ENCODE data around the gene UBE2H. TPM values are rescaled to one million over a fixed set of nuclear protein-coding genes. Genes with fewer than 3 reads are reported as not detected.
"Not testable (repeated sequence)": the region's sequence is repeated elsewhere in the genome, so short reads cannot be mapped to it uniquely, and the experiment has no call there.

UBE2H gene
- total RNA-seq, 2 experiments from 2014 or later = 13.3 to 15.4 TPM

DNA sequence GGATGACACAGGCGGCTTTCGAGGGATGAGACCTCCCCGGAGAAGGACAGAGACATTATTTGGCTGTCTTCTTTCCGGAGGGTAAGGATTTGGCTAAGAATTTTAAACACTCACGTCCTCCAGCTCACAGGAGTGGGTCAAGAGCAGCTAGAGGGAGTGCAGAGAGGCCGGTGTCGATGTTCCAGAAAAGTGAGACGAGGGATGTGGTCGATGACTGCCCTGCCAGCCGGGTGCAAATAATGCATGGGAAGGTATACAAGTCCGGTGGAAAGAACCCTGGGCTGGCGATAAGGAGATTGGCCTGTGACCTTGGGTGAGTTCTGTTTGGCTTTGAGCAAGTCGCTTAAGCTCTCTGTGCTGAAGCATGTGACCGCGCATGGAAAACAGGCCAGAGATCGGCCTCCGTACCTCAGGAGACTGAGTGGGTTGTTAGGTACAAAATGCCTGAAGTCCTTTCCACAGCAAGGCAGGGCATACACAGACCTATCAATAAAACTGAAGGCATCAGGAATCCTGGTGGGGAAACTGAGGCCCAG is 149.1 kb downstream of the UBE2H start:
- CTCF ChIA-PET = no interaction called here

DNA sequence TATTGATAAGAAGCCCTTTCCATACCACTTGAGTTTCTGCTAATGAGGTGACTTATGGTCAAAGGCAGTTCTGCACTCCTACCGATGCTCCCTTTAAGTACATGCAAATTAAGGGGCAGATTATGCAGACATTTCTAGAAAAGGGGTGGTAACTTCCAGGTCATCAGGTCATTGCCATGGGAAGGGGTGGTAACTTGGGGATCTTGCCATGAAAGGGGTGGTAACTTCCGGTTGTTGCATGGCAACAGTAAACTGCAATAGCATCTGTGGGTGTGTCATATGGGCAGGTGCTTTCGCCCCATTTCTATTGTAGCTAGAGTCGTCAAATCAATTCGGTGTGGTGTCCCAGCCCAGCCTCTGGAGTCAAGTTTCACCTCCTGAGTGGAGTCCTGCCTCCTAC is 150.9 kb downstream of the UBE2H start:
- POLR2A ChIA-PET = no interaction called here
- CTCF ChIA-PET = no interaction called here

More for the DNA sequence above, 149.1 kb downstream of the UBE2H start:
- POLR2A ChIA-PET = no interaction called here

DNA sequence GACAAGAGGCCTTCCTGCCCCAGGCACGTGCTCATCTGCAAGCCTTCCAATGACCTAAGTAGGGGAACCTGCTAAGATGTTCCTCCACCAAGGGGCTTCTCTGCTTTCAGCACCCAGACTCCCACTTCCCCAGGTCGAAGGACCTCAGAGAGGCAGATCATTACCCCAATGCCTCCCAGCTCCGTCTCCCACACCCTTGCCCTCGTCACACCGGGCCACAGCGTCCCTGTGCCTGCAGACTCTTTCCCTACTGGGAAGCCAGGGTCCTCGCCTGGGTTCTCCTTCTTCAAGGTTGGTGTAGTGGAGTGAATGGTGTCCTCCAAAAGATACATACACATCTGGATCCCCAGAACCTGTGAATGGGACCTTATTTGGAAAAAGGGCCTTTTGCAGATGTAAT is 151.9 kb downstream of the UBE2H start:
- CTCF ChIA-PET = no interaction called here

DNA sequence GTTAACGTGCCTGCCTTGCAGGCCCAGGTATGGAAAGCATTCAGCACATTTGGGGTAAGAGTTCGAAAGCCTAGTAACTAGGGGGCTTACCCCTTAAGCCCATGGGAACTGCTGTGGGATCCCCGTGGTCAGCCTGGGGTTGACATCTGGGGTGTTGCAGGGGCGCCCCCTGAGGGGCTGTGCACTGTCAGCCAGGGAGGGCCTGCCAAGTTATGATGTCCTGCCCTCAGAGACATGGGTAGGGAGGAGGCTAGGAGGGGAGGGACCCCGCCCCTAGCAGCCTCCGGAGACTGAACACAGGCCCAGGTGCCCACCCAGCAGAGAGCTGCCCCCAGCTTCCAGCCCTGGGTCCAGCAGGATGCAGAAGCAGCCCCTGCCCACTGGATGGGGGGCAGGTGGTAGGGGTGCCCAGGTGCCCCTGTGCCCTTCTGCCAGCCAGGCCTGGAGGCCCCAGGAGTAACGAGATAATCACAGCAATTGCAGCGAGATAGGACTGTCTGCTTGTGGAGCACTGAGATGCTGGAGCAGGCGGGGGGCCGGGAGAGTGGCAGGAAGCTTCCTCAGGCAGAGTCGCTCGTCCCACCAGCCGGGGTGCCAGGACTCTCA is 153.3 kb downstream of the UBE2H start:
- POLR2A ChIA-PET = no interaction called here
- CTCF ChIA-PET = no interaction called here

More for the DNA sequence above, 151.9 kb downstream of the UBE2H start:
- POLR2A ChIA-PET = no interaction called here

DNA sequence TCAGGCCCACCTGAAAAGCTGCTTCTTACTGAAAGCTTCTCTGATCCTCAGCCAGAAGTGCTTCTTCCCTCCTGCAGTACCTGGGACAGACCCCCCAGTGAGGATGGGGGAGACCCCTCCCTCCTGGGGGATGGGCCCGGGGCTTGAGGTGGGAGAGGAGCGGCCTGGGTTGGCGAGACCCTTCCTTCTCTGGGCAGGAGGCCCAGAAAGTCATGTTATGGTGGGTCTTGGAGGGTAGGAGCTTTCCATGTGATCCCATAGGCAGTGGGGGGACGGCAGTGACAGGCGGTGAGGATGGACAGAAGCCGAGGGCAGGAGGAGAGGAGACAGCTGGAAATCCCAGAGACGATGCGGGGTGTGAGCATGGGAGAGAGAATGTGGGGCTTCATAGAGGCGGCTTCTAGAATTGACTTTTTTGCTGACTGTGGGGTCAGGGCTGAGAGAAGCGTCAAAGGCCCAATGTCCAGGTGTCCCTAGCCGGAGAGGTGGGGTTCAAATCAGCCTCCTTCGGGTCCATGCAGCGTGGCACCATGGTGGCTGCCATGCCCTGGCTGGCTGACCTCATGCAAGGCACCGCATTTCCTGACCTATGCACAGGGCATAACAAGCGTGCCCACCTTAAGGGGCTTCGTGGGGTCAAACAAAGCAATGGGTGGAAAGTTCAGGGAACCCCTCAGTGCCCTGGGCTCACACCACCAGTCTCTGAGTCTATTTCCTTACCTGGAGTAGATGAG is 154.0 kb downstream of the UBE2H start:
- POLR2A ChIA-PET = no interaction called here
- CTCF ChIA-PET = no interaction called here

DNA sequence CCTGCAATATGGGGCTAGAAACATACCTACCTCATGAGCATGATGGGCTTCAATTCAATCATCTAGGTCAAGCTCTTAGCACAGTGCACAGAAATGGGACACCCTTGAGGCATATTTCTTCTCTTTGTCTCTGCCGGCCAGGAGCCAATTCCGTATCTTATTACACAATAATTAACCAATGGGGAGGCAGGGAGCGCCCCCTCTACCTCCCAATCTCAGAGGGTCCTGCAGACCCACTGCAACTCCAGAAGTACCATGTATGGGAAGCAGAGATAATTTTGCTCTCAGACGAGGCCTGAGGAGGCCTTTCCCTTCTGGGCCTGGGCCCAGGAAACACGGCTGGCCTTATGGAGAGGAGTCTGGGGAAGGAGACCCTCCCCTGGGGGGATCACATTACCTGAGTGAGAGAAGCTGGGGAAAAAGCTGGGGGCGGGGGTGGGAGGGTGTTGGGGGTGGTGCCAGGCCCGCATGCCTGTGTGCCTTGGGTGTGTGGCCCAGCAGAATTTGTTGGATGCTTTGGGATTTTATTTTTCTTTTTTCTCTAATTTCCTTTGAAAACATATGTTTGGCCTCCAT is 155.5 kb downstream of the UBE2H start:
- POLR2A ChIA-PET = no interaction called here
- CTCF ChIA-PET = no interaction called here

DNA sequence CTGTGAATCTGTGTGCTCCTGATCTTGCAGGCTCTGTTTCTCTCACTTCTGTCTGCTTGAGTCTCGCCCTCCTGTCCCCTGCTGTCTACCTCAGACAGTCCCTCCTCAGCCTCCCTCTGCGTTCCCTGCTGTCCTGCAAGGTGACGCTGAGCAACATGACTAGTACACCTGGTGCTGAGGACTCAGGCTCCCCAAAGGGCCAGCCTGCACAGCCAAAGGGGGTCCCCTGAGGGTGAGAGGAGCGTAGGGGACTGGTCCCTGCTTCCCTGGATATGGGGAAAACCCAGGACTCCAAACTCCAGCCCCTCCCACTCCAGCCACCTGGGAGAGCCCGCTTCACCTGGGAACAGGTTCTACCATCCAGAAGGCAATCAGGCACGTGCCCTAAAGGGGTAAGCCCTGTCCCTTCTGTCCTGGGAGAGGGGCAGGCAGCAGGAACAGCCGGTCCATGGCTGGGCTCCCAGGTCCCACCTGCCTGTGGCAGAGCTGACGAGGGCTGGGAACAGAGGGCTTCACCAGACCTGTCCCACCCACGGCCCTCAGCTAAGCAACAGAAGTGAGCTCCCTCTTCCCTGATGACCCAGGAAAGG is 156.5 kb downstream of the UBE2H start:
- POLR2A ChIA-PET = no interaction called here

DNA sequence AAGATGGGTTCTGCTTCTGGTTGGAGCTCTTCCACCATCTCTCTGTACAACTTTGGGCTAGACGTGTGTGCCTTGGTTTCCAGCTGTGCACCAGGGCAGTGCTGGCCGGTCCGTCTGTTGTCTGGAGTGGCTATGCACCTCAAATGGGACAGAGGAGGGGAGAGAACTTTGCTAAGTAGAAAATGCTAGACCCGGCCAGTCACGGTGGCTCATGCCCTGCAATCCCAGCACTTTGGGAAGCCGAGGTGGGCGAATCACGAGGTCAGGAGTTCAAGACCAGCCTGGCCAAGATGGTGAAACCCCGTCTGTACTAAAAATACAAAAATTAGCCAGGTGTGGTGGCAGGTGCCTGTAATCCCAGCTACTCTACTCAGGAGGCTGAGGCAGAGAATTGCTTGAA is 158.3 kb downstream of the UBE2H start:
- CTCF ChIA-PET, POLR2A ChIA-PET: not testable (repeated sequence)

More for the DNA sequence above, 156.5 kb downstream of the UBE2H start:
- CTCF ChIA-PET = no interaction called here

DNA sequence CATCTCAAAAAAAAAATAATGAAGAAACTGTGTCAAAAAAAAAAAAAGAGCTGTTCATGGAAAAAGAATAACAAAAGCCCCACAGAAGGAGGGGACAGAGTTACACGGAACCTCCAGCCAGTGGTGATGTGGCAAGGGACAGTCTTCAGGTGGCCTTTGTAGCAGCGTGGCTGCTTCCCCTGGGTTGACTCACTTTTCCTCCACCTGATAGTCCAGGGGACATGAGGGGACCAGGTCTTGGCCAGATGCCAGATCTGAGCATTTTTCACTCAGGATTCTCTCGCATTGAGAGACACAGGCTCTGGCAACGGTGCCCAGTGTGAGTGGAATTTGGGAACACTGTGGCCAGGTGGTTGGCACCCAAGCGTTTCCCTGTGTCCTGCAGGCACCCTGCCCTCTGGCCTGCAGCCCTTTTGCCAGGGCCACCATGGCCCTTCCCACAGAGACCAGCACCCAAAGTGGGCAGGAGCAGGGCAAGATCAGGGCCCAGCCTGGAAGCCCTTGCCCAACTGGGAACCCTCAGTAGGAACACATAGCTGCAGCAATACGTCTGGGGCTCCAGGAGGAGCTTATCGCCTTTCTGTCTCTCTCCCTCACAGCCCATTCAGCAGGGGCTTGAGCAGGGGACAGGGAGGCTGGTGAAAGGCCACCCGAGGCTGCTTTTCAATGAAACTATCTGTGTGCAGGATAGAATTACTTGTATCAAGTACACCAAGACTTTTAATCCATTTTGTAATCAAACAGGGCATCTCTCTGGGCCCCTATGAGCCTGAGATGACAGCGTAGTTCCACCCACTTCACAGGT is 159.1 kb downstream of the UBE2H start:
- ChIA-PET CTCF (no interaction called here), POLR2A (no interaction called here)

DNA sequence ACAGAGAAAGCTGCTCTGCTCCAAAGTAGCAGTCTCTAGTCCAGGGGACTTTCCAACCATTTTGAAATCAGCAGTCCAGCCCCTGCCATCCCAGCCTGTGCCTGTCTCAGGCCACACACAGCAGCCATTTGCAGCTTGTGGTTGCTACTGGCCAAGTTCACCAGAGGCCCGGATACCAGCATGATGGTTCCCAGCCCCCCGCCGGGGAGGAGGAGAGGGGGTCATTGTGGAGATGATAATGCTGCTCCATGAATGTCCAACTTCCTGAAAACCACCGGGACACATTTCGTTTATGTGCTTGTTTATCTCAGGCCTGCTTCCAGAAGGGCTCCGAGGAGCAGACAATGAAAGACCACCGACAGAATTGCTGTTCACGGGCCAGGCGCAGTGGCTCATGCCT is 160.0 kb downstream of the UBE2H start:
- ChIA-PET CTCF (no interaction called here), POLR2A (no interaction called here)

DNA sequence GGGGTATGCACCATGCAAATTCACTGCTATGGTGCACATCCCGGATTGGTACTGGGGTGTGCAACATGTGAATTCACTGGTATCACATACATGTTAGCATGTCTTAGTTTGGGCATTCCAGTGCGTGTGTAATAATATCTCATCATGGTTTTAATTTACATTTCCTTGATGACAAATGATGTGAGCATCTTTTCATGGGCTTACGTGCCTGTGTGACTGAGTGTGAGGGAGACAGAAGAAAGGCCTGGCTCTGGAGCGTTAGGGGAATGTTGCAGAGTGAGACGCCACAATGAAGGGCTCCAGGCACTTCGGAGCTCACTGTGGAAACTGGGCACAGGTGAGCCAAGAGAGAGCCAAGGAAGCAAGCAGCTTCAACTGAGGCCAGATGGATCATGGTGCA is 162.6 kb downstream of the UBE2H start:
- CTCF ChIA-PET = interaction anchor here (0.7 kb wide), 1 partner anchor 191 kb away, joined by 3 read pairs; no protein-coding TSS in a partner anchor
- POLR2A ChIA-PET = interaction anchor here (0.6 to 0.7 kb wide), 2 partner anchors 229 to 430 kb away, joined by 3 to 5 read pairs; no protein-coding TSS in a partner anchor

DNA sequence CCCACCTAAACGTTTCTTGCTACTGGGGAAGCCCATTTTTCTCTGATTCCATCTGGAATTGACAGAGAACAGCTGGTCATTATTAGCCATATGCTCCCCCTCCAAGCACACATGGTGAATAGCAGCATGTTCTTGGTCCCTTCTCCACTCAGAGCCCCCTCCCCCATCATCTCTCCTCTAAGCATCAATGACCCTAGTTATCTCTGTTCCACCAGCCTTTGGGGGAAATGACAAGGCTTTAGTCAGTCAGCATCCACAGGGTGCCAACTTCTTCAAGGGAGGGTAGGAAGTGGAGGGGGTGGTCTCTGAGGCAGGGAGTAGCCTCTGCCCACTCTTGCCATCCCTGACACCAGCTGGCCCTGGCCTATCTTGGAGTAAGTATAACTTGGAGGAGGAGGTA is 163.1 kb downstream of the UBE2H start:
- ChIA-PET CTCF (no interaction called here), POLR2A (no interaction called here)

DNA sequence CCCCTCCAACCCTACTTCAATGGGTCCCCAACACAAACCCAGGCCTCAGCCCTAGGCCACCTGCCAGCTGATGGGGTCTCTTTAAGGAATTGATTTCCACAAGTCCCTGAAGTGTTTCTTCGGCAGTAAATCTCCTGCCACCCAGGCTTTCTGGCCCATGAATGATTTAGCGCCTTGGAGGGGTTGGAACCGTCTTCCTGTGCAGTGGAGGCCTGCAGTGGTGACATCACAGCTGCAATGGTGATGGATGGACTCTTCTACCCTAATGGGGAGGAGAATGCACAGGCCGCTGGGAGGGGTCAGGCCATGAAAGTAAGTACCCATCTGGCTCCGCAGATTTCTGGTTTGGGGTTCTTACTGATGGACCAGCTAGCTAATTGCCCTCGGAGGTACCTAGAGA is 163.8 kb downstream of the UBE2H start:
- POLR2A ChIA-PET = no interaction called here
- CTCF ChIA-PET = no interaction called here

DNA sequence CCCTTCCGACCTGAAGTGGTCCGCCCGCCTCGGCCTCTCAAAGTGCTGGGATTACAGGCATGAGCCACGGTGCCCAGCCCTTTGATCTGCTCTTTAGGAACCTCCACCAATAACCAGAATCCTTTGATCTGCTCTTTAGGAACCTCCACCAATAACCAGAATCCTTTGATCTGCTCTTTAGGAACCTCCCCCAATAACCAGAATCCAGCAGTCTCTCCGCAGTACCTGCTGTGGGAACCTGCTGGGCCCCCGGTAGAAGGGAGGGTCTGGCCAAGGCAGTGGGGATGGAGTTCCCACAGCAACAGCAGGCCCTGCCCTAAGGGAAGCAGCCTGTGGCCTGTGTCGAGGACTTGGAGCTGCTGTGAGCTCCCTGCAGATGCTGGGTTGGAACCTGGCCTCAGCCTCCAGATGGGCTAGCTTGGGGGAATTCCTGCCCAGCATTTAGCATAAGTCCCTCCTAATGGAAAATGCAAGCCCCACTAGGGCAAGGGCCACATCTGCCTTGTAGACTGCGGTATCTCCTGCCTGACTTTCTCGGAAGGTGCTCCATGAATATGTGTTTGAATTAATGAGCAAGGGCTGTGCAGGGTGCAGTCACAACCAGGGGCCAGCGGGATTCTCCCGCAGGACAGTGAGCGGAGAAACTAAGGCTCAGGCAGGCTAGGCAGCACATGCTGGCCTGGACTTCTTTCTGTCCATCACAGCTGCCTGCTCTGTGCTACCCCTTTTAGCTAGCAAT is 165.8 kb downstream of the UBE2H start:
- ChIA-PET CTCF (no interaction called here), POLR2A (no interaction called here)

DNA sequence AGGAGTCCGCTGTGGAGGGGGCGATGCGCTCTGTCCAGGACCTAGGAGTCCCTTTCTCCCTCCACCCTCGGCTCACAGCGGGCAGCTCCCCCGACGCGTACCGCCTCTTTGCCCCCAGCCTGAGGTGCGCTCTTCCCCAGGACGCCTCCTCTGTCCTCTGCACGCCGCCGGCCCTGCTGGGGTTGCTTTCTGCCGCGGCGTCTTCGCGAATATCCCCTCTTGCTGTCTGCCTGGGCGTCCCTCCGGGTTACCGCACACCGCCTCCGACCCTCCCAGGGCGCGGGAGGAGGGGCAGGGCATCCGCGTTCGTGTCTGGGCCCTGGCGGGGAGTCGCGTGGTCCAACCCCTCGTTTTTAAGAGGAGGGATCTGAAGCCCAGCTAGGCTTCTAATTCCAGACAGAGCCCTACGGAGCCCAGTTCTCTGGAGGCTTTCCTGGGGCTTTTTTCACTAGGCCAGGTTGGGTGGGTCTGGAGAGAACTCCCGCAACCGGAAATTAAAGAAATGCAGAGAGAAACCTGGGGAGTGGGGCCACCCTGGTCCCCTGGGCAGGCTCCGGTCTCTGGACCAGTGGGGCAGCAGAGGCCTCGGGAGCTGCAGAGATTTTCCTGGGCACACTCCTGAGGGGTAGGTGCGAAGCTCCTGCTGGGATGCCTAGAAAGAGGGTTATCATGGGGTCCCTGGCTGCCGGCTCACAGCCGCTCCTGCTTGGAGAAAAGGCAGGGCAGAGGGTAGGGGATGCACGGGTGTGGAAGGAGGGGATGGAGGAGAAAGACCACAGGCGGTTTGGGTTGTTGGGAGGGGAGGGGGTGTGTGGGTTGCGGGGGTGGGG is 166.9 kb downstream of the UBE2H start:
- POLR2A ChIA-PET = no interaction called here
- CTCF ChIA-PET = interaction anchor here (0.6 to 1.7 kb wide), 4 partner anchors 9 to 277 kb away, joined by 3 to 5 read pairs (median 4); no protein-coding TSS in a partner anchor

DNA sequence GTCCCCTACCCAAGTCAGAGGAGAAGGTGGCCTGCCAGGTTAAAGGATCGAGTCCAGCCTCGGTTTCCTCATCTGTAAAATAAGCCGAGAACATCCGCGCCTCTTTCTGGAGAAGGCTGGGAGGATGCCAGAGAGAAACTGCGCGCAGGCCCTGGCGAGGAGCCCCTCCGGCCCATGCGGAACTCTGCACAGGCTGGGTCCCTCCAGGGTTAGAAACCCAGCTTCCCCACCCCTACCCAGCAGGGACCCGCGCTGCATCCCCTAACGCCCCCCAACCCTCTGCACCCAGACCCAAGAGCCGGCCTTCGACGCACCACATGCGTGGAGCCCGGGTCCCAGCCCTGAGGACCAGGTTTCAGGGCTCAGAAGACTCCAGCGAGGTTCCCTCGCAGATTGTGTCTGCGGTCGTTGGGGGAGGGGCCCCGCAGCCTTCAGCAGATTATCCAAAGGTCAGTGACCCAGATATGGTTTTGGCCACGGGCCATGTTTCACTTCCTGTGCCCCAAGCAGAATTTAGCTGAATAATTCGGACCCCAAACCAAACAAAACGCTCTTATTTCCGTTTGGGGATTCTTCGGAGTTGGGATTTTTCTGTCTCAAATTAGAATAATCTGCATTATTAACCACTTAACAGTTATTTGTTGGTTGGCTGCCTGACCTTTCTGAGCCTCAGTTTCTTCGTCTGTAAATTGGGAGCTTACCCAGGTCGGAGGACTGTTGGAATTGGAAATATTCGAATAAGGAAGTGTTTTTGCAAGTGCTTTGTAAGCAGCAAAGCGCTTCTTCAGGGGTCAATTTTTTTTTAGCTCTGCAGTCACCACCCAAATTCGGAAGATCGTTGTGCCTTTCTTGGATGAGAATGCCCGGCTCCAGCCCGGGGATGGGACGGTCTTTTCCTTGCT is 167.7 kb downstream of the UBE2H start:
- POLR2A ChIA-PET = no interaction called here
- CTCF ChIA-PET = interaction anchor here (1.6 to 1.7 kb wide), 2 partner anchors 40 to 172 kb away, joined by 4 to 5 read pairs; no protein-coding TSS in a partner anchor

DNA sequence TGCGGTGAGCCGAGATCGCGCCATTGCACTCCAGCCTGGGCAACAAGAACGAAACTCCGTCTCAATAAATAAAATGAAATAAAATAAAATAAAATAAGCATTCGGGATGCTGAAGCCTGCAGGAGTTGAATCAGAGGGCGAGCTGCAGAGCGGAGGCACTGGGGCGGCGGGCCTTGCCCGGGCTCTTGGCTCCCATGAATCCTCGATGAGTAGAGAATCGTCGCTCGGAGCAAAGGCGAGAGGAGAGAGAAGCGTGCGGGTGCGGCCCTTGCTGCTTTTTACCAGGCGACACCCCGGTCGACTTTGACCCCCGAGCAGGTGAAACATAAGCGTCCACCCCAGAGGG is 168.3 kb downstream of the UBE2H start:
- CTCF ChIA-PET = interaction anchor here (1.6 to 1.7 kb wide), 2 partner anchors 41 to 172 kb away, joined by 4 to 5 read pairs; no protein-coding TSS in a partner anchor

DNA sequence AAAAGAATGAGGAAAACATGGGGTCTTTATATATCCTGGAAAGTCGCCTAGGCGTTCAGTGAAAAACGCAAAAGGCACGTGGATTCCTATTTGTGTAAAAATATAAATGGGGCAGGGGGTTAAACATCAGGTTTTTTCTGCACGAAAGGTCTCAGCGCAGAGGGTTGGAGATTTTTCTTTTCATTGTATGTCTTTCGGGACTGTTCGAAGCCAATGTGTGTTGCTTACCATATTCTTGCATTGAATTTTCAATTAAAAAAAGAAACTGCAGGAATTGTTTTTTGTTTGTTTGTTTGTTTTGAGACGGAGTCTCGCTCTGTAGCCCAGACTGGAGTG is 169.2 kb downstream of the UBE2H start:
- POLR2A ChIA-PET = no interaction called here
- CTCF ChIA-PET = no interaction called here

More for the DNA sequence above, 168.3 kb downstream of the UBE2H start:
- POLR2A ChIA-PET = no interaction called here

Data from activated CD8-positive, alpha-beta memory T cell treated with anti-CD3 and anti-CD28 coated beads for 36 hours (primary cell).